Measurements from ENCODE around the gene LRMDA. TPM values are rescaled to one million over a fixed set of nuclear protein-coding genes. Genes with fewer than 3 reads are reported as not detected.

Gene LRMDA
- total RNA-seq, 2 experiments from 2014 or later = not detected

- Mint-ChIP-seq H3K4me1 (ENCODE audit: low read depth) (no peaks in the 10 kb centered on the region), H3K27me3 (peaks cover 4% of the 10 kb centered on the region), H3K4me3 (no peak overlapping the region), H3K36me3 (ENCODE audit: low read depth) (no peaks in the 10 kb centered on the region), H3K27ac (no peak overlapping the region), H3K9me3 (no peaks in the 10 kb centered on the region)
- CTCF ChIA-PET = no interaction called here
- POLR2A ChIA-PET = no interaction called here
- ATAC-seq (ENCODE audit: poor library complexity) = no peak
- Histone ChIP-seq H3K4me1 (ENCODE audit: insufficient read depth, low read length) (no peaks in the 10 kb centered on the region), H3K27ac (ENCODE audit: low read depth in 1 of 2, low read length in 2 of 2) (no peak overlapping the region), H3K9me3 (ENCODE audit: control insufficient read depth in 1 of 2, insufficient read depth in 1 of 2, low read length in 2 of 2) (no peaks in the 10 kb centered on the region), H3K4me3 (ENCODE audit: low read length) (no peak overlapping the region), H3K36me3 (ENCODE audit: insufficient read depth, low read length) (no peaks in the 10 kb centered on the region), H3K27me3 (ENCODE audit: control insufficient read depth in 1 of 2, insufficient read depth in 2 of 2, low read length in 2 of 2) (no peaks in the 10 kb centered on the region)
- intact Hi-C loops (cut with DNase I, micrococcal nuclease) = no loop called here
- no peak for TF ChIP-seq CTCF (IDR thresholded peaks at IDR 0.05)
- DNase-seq = no peak
Observed at GRCh38 chr10:75868574-75868973, 437.1 kb downstream of the LRMDA start.

GRCh38 chr10:75870039-75870645 is 438.7 kb downstream of the LRMDA start:
- ChIA-PET POLR2A (no interaction called here), CTCF (no interaction called here)
- ATAC-seq (ENCODE audit: poor library complexity) = no peak
- DNase-seq = no peak
- H3K27ac ChIP-seq (ENCODE audit: low read depth in 1 of 2, low read length in 2 of 2) = no peak overlapping the region
- TF ChIP-seq CTCF (IDR thresholded peaks at IDR 0.05) = no peak
- H3K36me3 ChIP-seq (ENCODE audit: insufficient read depth, low read length) = no peaks in the 10 kb centered on the region
- H3K9me3 ChIP-seq (ENCODE audit: control insufficient read depth in 1 of 2, insufficient read depth in 1 of 2, low read length in 2 of 2) = no peaks in the 10 kb centered on the region
- Mint-ChIP-seq H3K27ac (no peak overlapping the region), H3K27me3 (peaks cover 4% of the 10 kb centered on the region), H3K36me3 (ENCODE audit: low read depth) (no peaks in the 10 kb centered on the region), H3K4me1 (ENCODE audit: low read depth) (no peaks in the 10 kb centered on the region), H3K4me3 (no peak overlapping the region), H3K9me3 (no peaks in the 10 kb centered on the region)
- H3K27me3 ChIP-seq (ENCODE audit: control insufficient read depth in 1 of 2, insufficient read depth in 2 of 2, low read length in 2 of 2) = no peaks in the 10 kb centered on the region
- intact Hi-C loops (cut with DNase I, micrococcal nuclease) = no loop called here
- H3K4me3 ChIP-seq (ENCODE audit: low read length) = no peak overlapping the region
- H3K4me1 ChIP-seq (ENCODE audit: insufficient read depth, low read length) = no peaks in the 10 kb centered on the region

- ChIA-PET POLR2A (no interaction called here), CTCF (no interaction called here)
- intact Hi-C loops (cut with DNase I, micrococcal nuclease) = no loop called here
- Histone ChIP-seq H3K27ac (ENCODE audit: low read depth in 1 of 2, low read length in 2 of 2) (no peak overlapping the region), H3K4me1 (ENCODE audit: insufficient read depth, low read length) (no peaks in the 10 kb centered on the region), H3K27me3 (ENCODE audit: control insufficient read depth in 1 of 2, insufficient read depth in 2 of 2, low read length in 2 of 2) (no peaks in the 10 kb centered on the region), H3K36me3 (ENCODE audit: insufficient read depth, low read length) (no peaks in the 10 kb centered on the region), H3K9me3 (ENCODE audit: control insufficient read depth in 1 of 2, insufficient read depth in 1 of 2, low read length in 2 of 2) (no peaks in the 10 kb centered on the region), H3K4me3 (ENCODE audit: low read length) (no peak overlapping the region)
- Mint-ChIP-seq H3K27me3 (peaks cover 7% of the 10 kb centered on the region), H3K4me3 (no peak overlapping the region), H3K36me3 (ENCODE audit: low read depth) (no peaks in the 10 kb centered on the region), H3K4me1 (ENCODE audit: low read depth) (no peaks in the 10 kb centered on the region), H3K9me3 (no peaks in the 10 kb centered on the region), H3K27ac (no peak overlapping the region)
- no peak for TF ChIP-seq CTCF (IDR thresholded peaks at IDR 0.05)
- no peak for ATAC-seq (ENCODE audit: poor library complexity)
- no peak for DNase-seq
Observed at GRCh38 chr10:75875740-75876139, 444.3 kb downstream of the LRMDA start.
